ENCODE measurements around the gene PPFIBP1. TPM values are rescaled to one million over a fixed set of nuclear protein-coding genes. Genes with fewer than 3 reads are reported as not detected.

The PPFIBP1 gene
- total and polyA plus RNA-seq, 2 of the 4 experiments (the other 2 are of a cell fraction) = 30.4 to 72.2 TPM

- H4K5ac ChIP-seq (ENCODE audit: low read depth, low read length) = no peak overlapping the region
- H3K23ac ChIP-seq (ENCODE audit: low read depth, low read length) = no peak overlapping the region
Observed at GRCh38 chr12:27486961-27487360, 37.0 kb upstream of the PPFIBP1 start.

More at GRCh38 chr12:27486961-27487360, 37.0 kb upstream of the PPFIBP1 start:
- Histone ChIP-seq H2AK9ac (replicated peaks; ENCODE audit: low read depth, low read length, poor library complexity) (no peak overlapping the region), H2BK15ac (ENCODE audit: low read depth, low read length) (no peak overlapping the region), H2AK5ac (ENCODE audit: low read depth, low read length) (no peak overlapping the region), H2BK120ac (ENCODE audit: low read depth, low read length) (no peak overlapping the region), H3K9me3 (ENCODE audit: control insufficient read depth, insufficient read depth, low read length) (no peaks in the 10 kb centered on the region), H3K4ac (ENCODE audit: low read depth, low read length) (no peak overlapping the region), H3K4me3 (ENCODE audit: insufficient read depth, low read depth, low read length) (no peak overlapping the region), H3K14ac (replicated peaks; ENCODE audit: low read depth, low read length) (no peak overlapping the region), H3K36me3 (ENCODE audit: control insufficient read depth, insufficient read depth, low read length) (no peaks in the 10 kb centered on the region), H4K8ac (ENCODE audit: low read depth in 2 of 2, low read length in 2 of 2) (no peak overlapping the region), H3K27me3 (ENCODE audit: control insufficient read depth, insufficient read depth, low read length) (no peaks in the 10 kb centered on the region), H3K4me2 (ENCODE audit: low read depth, low read length) (no peak overlapping the region), H3K27ac (ENCODE audit: insufficient read depth, low read length) (no peak overlapping the region), H4K91ac (ENCODE audit: insufficient read depth, low read depth, low read length) (no peak overlapping the region), H3K56ac (ENCODE audit: extremely low read depth, insufficient read depth, low read length) (no peak overlapping the region), H2AFZ (replicated peaks; ENCODE audit: low read length, poor library complexity) (no peak overlapping the region), H3K9me1 (ENCODE audit: insufficient read depth, low read length) (no peaks in the 10 kb centered on the region), H3K4me1 (ENCODE audit: control insufficient read depth, insufficient read depth, low read length) (no peaks in the 10 kb centered on the region), H2BK5ac (ENCODE audit: low read depth, low read length, poor library complexity, severe bottlenecking) (no peak overlapping the region), H4K20me1 (ENCODE audit: insufficient read depth, low read length) (no peaks in the 10 kb centered on the region), H3K79me1 (ENCODE audit: low read depth in 1 of 2, low read length in 2 of 2) (no peaks in the 10 kb centered on the region), H3K18ac (ENCODE audit: low read depth, low read length) (no peak overlapping the region), H2BK20ac (ENCODE audit: low read depth, low read length) (no peak overlapping the region), H3K9ac (ENCODE audit: low read depth, low read length) (no peak overlapping the region)
- DNase-seq (peak; percentile 1), ATAC-seq (ENCODE audit: low read depth) (no peak)
- intact Hi-C loops (cut with micrococcal nuclease) (no loop called here), in situ Hi-C loops (cut with MboI; ENCODE audit: low sequenced_read_pairs) (no loop called here), dilution Hi-C loops (cut with HindIII; ENCODE audit: low sequenced_read_pairs, unreplicated experiment) (no loop called here)
- ChIA-PET POLR2A (ENCODE audit: unreplicated experiment) (no interaction called here), CTCF (no interaction called here)
- BruUV-seq (replicated peaks) = no TSS peak
- no peak for TF ChIP-seq MAZ (IDR thresholded peaks at IDR 0.05; ENCODE audit: borderline replicate concordance, low read depth, low read length)
- no peak for TF ChIP-seq CTCF (conservative IDR thresholded peaks at IDR 0.05; ENCODE audit: low read depth, low read length)
- no peak for TF ChIP-seq CHD1 (IDR thresholded peaks at IDR 0.05; ENCODE audit: low read depth, low read length)
- TF ChIP-seq RFX5 (IDR thresholded peaks at IDR 0.05; ENCODE audit: low read depth, low read length) = no peak
- no peak for TF ChIP-seq FOS (IDR thresholded peaks at IDR 0.05; ENCODE audit: low read depth, low read length)
- TF ChIP-seq CEBPB (IDR thresholded peaks at IDR 0.05; ENCODE audit: low read depth, low read length) = no peak
- TF ChIP-seq ELK1 (IDR thresholded peaks at IDR 0.05; ENCODE audit: borderline replicate concordance, low read depth, low read length) = no peak
- TF ChIP-seq POLR2A (IDR thresholded peaks at IDR 0.05; ENCODE audit: low read depth, low read length) = no peak
- TF ChIP-seq RCOR1 (IDR thresholded peaks at IDR 0.05; ENCODE audit: insufficient replicate concordance, low read length) = no peak
- TF ChIP-seq SMC3 (IDR thresholded peaks at IDR 0.05; ENCODE audit: low read depth, low read length) = no peak
- TF ChIP-seq USF2 (IDR thresholded peaks at IDR 0.05; ENCODE audit: low read depth, low read length) = no peak
- TF ChIP-seq BHLHE40 (IDR thresholded peaks at IDR 0.05; ENCODE audit: low read depth, low read length) = no peak
- no peak for TF ChIP-seq RAD21 (IDR thresholded peaks at IDR 0.05; ENCODE audit: low read length)

Measured in IMR-90 (cell line).